Gastrocnemius medialis (tissue), 4 donors: ENCODE results near the gene MAST2.

Experiments used
- POLR2A ChIP-seq, 2 donors: fragments of 450-650 bp; IDR thresholded peaks; one replicate each; pipeline ENCODE4 v1.6.1; 2017; ENCODE audit warnings: antibody characterized with exemption in 2 of 2, mild to moderate bottlenecking in 2 of 2, moderate library complexity in 2 of 2
- TF ChIP-seq, protein P1 (sequence below), 5 experiments: fragments of 450-650 bp in 3 of 5; fragments of 200-600 bp in 2 of 5; sonication (generic) in 2 of 5; IDR thresholded peaks in 4 of 5; conservative IDR thresholded peaks in 1 of 5; 1 replicate in 4 of 5; 2 replicates in 1 of 5; pipeline ENCODE4 v1.5.1; 2016 to 2019; ENCODE audit warnings: antibody characterized with exemption in 5 of 5, mild to moderate bottlenecking in 3 of 5, moderate library complexity in 3 of 5

DNA sequence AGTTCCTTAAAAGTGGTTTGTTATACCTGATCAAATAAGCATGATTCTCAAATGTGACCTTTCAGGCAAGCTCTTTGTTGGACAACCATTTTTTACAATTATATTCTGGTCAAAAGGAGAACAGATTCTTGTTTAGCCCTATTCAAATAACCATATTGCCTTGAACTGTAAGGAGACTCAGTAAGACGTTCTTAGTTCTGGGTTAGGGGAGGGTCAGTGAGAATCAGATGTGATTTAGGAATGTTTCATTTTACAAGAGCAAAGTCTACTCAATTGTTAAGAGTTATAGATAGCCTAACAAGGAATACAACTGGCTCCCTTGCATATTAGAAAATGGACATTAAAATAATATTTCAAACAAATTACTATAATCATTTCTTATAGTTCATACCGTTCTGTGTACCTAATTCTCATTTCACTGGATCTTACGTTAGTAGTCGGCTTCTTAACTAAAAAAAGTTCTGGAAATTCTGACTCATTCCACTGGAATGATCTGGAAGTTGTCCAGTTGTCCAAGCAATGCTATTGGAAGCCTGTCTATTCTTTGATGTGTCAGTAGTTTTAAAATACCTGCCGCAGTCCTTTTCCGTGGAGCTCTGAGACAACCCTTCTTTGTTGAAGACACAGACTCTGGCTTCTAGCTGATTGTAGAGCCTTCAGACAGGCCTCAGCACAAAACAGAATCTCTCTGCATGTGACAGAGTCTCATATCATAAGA lies 88.8 kb downstream of the MAST2 start:
- TF ChIP-seq, protein P1, sequence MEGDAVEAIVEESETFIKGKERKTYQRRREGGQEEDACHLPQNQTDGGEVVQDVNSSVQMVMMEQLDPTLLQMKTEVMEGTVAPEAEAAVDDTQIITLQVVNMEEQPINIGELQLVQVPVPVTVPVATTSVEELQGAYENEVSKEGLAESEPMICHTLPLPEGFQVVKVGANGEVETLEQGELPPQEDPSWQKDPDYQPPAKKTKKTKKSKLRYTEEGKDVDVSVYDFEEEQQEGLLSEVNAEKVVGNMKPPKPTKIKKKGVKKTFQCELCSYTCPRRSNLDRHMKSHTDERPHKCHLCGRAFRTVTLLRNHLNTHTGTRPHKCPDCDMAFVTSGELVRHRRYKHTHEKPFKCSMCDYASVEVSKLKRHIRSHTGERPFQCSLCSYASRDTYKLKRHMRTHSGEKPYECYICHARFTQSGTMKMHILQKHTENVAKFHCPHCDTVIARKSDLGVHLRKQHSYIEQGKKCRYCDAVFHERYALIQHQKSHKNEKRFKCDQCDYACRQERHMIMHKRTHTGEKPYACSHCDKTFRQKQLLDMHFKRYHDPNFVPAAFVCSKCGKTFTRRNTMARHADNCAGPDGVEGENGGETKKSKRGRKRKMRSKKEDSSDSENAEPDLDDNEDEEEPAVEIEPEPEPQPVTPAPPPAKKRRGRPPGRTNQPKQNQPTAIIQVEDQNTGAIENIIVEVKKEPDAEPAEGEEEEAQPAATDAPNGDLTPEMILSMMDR (IDR thresholded peaks at IDR 0.05 in 4 of 5, conservative IDR thresholded peaks at IDR 0.05 in 1 of 5): no peak
- TF ChIP-seq POLR2A (IDR thresholded peaks at IDR 0.05): no peak
